SU-DHL-6 (cell line): ENCODE data around the gene C7orf57.

ENCODE experiments used
- EZH2phosphoT487 ChIP-seq: fragments of 200-600 bp; sonication (generic), shearing (Covaris generic); conservative IDR thresholded peaks from 2 replicates; pipeline ENCODE4 v1.6.1; 2018; ENCODE audit warnings: mild to moderate bottlenecking, antibody characterized with exemption, low read length, moderate library complexity, mixed read lengths
- TF ChIP-seq, protein P1 (sequence below): fragments of 200-600 bp; sonication (generic); IDR thresholded peaks from one replicate; pipeline ENCODE4 v1.5.1; 2017; ENCODE audit warnings: antibody characterized with exemption, mild to moderate bottlenecking, low read length, moderate library complexity; ENCODE audit not compliant: insufficient read depth, poor library complexity, severe bottlenecking

DNA sequence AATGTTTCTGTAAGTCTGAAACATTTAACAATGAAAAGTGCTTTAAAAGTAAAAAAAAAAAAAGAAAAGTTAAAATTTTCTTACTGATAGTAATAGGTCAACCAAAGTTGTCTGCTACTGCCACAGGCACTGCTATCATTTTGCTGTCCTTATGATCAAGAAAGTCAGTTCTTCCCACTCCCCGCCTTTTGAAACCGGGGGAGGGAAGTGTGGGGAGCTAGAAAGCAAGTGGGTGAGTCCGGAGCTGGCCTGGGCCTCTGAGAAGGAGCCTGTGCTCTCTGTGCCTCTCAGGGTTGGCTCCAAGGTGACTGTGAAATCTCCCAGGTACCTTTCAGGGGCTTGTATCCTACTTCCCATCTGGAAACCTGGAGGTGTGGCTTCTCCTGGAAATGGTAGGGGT, 7.3 kb downstream of the C7orf57 start:
- TF ChIP-seq, protein P1, sequence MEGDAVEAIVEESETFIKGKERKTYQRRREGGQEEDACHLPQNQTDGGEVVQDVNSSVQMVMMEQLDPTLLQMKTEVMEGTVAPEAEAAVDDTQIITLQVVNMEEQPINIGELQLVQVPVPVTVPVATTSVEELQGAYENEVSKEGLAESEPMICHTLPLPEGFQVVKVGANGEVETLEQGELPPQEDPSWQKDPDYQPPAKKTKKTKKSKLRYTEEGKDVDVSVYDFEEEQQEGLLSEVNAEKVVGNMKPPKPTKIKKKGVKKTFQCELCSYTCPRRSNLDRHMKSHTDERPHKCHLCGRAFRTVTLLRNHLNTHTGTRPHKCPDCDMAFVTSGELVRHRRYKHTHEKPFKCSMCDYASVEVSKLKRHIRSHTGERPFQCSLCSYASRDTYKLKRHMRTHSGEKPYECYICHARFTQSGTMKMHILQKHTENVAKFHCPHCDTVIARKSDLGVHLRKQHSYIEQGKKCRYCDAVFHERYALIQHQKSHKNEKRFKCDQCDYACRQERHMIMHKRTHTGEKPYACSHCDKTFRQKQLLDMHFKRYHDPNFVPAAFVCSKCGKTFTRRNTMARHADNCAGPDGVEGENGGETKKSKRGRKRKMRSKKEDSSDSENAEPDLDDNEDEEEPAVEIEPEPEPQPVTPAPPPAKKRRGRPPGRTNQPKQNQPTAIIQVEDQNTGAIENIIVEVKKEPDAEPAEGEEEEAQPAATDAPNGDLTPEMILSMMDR: no peak
- no peak for TF ChIP-seq EZH2phosphoT487
